ENCODE measurements around the gene ELL.
"Not testable (repeated sequence)": the region's sequence is repeated elsewhere in the genome, so short reads cannot be mapped to it uniquely, and the experiment has no call there.

Gene ELL

DNA sequence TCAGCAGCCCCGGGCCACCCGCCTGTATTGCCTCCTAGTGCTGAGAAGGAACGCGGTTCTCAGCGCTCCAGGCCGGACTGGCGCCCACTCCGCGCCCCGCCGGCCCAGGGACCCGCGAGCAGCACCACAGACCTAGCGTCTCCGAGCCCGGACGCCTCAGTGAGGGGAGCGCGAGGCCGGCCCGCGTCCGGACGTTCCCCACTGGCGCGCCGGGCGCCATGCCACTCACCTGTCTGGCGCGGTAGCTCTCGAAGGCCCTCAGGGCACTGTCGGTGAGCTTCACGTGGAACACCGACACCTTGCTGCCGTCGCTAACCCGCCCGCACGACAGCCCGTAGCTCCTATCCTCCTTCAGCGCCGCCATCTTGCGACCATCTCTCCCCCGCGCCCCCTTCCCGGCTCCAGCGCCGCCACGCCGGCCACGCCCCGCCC is at the start of gene ELL:
Gene ELL, minus strand, starts transcription at position 379 of the 432 bp plus-strand sequence. Its CDS starts 15 bp downstream, at position 364.
- no peak for DNase-seq (ENCODE audit: low spot score)

DNA sequence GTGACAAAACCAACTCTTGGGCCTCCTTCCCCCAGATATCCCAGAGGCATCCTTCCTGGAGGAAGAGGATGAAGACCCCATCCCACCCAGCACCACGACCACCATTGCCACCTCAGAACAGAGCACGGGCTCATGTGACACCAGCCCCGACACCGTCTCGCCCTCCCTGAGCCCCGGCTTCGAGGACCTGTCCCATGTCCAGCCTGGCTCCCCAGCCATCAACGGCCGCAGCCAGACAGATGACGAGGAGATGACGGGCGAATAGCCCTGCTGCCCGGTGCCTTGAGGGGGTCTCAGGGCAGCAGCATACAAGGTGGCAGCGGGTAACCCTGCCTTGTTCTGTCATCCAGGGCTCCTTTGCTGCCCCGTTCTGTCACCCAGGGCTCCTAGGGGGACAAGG is 46.5 kb upstream of the ELL start:
- DNase-seq (ENCODE audit: low spot score), result no peak

DNA sequence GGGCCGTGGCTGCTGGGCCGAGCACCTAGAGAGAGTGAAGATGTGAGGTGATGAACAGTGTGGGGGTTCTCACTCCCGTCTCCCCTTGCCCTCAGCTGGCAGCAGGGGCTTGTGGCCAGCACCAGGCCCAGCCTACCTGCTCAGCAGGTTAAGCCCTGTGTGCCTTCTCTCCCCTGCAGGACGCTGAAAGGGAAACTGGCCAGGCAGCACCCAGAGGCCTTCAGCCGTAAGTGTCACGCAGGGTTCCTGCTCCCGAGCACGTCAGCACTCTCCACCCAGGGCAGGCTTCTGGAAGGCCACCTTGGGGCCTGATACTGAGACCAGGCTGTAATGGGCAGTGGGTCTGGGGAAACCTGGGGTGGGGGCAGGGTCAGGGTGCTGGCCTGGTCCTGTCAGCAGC is 45.1 kb upstream of the ELL start:
- DNase-seq (ENCODE audit: low spot score), result no peak

DNA sequence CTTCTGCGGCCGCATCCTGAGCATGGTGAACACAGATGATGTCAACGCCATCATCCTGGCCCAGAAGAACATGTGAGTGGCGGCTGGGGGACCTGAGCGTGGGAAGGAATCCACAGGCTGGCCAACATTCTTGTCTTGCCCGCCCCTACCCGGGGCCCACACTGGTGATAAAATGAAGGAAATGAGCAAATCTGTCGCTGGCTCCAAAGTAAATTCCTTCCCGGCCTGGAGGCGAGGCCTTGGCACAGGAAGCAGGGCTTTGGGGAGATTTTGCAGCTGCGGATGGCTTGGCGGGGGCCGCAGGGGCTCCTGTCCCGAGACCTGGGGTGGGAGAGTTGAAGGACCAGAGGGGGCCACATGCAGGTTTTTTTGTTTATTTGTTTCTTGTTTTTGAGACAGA is 40.2 kb upstream of the ELL start:
- no peak for DNase-seq (ENCODE audit: low spot score)

DNA sequence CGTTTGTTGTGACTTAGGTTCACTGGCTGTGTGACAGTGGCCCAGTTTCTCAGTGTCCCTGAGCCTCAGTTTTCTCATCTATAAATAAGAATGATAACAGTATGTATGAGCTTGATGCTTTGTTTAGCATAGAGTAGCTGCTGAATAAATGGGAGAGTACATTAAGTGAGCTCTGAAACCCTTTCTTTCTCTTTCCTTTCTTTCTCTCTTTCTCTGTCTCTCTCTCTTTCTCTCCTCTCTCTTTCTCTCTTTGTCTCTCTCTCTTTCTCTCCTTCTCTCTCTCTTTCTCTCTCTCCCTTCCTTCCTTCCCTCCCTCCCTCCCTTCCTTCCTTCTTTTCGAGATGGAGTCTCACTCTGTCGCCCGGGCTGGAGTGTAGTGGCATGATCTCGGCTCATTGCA is 37.8 kb upstream of the ELL start:
- no peak for DNase-seq (ENCODE audit: low spot score)

DNA sequence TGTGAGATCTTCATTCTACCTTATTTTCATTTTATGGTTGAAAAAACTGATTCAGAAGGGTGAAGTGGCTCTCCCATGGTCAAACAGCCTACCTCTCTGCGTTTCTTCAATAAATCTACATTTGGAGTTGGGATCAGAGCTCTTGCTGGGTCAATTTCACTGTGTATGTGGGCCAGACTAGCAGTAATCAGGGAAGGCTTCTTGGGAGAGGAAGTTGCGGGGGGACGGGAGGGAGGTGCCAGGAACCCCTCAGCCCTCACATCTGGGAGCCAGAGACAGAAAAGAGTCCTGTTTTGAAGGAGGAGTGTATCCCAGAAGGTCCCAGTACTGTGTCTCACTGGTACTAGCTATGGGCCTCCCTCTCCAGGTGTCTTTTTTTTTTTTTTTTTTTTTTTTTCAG is 36.7 kb upstream of the ELL start:
- DNase-seq (ENCODE audit: low spot score), result no peak

DNA sequence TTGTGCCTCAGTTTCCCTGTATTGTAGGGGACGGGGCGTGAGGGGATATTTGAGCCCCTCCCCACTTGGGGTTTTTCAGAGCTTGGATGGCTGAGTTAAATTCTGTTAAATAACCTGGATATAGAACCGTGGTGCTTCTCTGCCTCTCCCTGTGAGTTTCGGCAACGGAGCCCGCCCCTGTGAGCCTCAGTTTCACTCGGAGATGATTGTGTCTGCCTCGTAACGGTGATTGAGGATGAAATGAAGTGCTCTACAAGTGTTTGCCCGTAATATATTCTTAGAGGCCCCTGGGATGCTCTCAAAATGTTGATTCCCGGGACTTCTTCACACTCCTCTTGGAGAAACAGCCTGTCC is 36.3 kb upstream of the ELL start:
- no peak for DNase-seq (ENCODE audit: low spot score)

DNA sequence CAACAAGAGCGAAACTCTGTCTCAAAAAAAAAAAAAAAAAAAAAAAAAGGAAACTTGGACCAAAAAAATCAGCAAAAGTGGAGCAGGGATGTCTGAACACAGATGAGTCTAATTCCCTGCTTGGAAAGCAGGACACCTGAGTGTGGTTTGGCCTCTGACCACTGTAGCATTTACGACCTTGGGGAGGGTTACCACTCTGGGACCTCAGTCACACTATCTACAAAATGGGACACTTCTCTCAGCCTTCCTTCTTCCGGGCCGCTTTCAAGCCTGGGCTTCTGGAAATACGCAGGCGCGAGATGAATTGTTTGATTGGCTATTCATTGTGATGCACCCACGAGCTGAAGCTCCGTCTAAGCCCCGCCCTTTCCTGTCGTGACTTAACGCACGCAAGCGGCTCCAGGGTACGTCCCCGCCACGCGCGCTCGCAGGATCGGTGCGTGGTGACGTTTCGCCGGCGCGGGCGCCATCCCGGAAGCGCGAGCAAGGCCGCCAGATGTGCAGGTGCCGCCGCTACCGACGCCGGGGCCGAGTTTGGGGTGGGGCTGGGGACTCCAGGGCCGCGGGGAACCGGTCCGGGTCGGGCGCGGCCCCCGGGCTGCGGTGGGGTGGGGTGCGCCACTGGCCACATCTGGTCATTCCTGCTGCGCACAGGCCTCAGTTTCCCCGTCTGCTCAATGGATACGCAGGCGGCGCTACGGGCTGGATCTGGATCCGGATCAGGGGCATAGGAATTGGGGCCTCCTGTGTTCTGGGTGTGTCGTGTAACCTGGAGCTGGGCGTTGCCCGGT is 35.7 kb upstream of the ELL start, which contains the start of gene KXD1:
Gene KXD1, plus strand, starts transcription at position 460 of the 791 bp plus-strand sequence. CDS start 4,187 bp downstream, outside the sequence.
- DNase-seq (ENCODE audit: low spot score), result peak; percentile 99

DNA sequence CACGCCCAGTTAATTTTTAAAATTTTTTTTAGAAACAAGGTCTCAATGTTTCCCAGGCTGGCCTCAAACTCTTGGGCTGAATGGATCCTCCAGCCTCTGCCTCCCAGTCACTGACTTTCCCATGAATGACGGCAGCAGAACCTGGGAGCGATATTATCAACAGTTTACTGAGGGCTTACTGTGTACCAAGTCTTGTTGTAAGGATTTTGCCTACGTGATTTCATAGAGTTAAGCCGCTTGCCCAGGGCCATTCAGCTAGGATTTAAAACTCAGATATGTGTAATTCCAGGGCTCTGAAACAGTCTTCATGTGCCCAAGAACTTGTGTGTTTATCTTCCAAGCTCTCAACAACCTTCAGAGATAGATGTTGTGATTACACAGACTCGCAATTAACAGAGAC is 29.8 kb upstream of the ELL start:
- DNase-seq (ENCODE audit: low spot score), result no peak

DNA sequence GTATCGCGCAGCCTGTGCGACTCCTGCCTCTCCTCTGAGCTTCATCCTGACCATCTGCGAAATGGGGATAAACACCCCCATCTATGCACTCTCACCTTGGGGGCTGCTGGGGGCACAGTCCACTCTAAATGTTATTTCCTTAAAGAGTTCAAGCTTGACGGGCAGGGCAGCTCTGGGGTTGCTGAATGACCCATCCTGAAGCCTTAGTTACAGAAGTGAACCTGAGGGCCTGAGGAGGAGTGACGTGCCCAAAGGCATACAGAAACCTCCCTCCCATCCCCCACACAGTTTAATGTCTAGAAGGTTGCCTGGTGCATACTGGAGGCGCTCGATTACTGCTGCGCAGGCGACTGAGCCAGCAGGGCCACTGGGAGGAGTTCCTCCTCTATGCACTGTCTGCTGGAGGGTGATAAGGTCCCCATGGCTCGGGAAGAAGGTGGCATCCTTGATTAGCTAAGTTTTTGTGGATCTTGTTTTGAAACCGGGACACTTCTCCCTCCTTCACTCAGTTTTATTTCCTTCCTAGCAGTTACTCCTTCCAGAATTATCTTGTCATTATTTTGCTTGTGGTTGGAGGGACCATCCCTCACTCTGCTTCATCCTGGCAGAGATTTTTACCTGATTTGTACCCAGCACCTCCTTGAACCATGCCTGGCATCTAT is 22.1 kb upstream of the ELL start:
- DNase-seq (ENCODE audit: low spot score), result peak; percentile 89

DNA sequence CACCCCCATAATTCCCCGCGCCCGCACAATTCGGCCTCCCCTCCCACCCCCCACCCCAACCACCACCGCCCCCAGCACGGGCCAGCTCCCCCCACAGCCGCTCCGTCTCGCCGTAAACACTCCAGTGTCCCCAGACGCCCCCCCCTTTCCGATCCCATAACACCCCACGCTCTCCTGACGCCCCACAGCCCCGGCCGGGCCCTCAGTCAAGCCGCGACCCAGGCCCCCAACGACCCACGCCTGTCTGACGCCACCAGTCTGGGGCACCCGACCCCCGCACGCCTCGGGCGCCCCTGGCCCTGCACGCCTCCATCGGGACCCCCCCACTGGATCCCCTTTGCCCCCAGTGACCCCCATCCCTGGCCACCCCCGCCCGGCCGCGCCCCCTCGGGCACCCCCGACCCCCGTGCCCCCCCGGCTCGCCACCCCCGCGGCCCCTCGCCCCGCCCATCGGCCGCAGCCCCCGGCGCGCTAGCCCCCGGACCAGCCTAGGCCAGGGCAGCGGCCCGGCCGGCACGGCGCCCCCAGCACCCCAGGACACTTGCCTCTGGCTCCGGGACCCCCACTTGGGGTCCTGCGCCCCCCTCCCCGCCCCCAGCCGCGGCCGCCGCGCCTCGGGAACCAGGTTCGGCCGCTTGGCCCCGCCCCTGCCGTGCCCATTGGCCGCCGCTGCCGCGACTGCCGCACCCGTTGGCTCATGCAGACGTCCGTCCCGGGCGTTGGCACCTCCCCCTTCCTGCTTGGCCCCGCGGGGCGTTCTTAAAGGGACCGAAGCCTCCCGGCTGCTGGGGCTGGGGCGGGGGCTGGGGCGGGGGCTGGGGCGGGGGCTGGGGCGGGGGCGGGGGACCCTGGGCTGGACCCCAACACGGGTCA is 21.3 kb upstream of the ELL start, which contains the start of gene FKBP8:
Gene FKBP8, minus strand, starts transcription at position 633 of the 873 bp plus-strand sequence. CDS start 1,603 bp downstream, outside the sequence.
- DNase-seq (ENCODE audit: low spot score), result peak; percentile 93

DNA sequence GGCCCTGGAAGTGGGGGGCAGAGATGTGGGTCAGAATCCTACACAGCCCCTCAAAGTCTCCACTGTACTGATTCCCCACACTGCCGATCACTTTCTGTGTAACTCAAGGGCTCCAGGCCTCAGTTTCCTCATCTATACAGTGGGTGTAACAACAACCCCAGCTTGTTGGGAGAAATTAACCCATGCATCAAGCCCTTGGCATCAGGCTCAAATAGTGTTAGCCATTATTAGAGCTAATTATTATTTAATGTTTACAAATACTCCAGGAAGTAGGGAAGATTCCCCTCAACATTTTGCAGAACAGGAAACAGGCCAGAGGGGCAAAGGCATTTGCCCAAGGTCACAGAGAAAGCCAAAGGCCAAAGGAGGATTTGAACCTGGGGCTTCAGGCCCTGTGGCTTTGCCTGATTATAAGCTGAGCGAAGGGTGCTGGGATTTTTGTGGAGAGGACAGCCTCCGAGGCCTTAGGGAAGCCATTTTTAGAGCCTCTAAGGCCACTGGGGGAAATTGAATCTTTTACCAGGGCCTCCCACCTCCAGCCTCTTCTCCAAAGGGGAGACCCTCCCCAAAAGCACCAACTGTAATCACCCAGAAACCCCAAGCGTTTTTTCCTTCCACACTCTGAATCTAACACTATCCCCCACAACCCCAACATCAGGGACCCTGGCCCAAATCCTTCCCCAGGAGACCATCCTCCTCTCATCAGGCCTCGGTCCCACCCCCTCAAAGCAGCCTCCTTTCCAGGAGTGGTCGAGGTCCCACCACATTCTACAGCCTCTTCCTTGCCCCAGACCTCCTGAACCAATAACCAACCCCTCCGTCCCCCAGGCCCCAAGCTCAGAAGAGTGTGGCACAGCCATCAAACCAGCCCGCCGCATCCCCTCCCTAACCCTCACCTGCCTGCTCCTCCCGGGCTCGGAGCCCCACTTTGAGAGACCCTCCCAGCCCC is 20.4 kb upstream of the ELL start:
- no peak for DNase-seq (ENCODE audit: low spot score)

DNA sequence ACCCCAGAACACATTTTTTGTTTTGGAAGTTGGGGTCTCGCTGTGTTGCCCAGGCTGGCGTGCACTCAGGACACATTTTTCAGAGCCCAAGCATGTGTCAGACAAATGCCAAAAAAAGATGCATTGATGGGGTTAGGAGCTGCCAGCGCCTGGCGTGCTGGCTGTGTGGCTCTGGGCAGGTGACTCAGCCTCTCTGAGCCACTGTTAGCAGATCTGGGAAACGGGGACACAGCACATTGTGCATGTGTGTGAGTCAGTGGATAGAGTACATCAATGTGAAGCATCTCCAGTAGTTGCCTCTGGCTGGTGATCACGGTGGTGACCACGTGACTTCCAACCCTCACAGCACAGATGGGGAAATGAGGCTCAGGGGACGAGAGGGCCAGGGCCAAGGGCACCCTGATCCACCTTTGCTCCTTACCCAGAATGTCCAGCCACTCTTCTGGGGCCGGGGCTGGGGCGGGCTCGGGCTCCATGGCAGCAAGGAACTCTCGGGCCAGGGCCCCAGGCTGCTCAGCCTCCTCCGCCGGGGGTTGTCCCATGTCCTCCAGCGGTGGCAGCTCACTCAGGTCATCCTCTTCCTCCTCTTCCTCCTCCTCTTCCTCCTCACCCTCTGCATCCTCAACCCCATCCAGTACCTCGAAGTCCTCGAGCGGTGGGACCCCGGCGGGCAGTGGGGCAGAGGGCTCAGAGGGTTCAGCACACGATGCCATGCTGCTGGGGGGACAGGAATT is 19.6 kb upstream of the ELL start:
- peak; percentile 25 for DNase-seq (ENCODE audit: low spot score)

DNA sequence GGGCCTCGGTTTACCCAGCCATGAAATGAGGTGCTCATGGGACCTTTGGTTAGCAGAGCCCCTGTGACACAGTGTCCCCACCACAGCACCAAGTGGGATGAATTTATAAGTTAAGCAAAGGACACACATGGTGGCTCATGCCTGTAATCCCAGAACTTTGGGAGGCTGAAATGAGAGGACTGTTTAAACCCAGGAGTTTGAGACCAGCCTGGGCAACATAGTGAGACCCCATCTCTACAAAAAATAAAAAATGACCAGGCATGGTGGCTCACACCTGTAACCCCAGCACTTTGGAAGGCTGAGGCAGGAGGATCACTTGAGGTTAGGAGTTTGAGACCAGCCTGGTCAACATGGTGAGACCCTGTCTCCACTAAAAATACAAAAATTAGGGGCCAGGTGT is 18.3 kb upstream of the ELL start:
- not testable (repeated sequence) for DNase-seq (ENCODE audit: low spot score)

DNA sequence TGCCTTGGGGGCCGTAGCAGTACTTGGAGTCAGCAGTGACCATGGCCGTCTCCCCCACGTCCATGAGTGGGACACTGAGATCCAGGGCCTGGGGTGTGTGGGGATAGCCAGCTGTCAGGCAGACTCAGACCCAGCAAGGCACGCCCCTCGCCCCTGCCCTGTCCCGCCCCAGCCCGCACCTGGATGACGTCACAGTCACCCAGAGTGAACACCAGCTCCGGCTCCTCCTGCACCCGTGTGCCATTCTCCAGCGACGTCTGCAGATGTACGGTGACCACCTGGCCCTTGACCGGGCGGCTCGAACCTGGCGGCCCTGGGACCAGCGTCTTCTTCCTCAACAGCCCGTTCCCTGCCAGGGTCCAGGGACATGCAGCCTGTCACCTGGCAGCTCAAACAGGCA is 17.5 kb upstream of the ELL start:
- no peak for DNase-seq (ENCODE audit: low spot score)

DNA sequence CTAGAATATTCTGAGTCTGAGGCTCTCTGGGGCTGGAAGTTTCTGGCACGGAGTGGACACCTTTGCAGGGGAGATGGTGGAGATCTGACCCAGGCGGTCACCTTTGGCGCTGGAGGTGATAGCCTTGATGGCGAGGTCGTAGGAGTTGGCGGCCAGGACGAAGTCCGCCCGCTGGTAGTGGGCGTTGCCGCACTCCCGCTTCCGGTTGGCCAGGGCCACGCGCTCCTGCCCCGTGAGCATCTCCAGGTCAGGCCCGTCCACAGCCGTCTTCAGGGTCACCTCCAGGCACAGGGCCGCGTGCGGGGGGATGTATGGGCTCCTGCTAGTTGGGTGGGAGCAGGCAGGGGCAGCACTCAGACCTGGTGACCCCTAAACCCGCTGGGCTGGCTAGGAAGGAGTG is 16.2 kb upstream of the ELL start:
- DNase-seq (ENCODE audit: low spot score), result no peak

DNA sequence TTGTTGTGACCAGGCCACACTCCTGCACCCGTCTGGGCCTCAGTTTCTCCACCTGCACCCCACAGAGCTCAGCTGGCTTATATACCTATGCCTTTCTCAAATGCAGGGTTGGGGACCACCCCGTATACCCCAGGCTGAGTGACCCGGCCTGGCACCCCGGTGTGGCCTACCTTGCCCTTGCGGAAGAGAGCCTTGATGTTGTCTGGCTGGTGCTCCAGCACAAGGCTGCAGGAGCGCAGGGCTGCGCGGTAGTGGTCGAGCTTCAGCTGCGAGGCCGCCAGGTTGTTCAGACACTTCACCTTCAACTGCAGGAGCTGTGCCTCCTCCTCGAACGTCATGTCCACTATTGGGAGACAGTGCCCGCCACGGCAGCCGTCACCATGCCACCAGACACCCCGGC is 15.6 kb upstream of the ELL start:
- no peak for DNase-seq (ENCODE audit: low spot score)

DNA sequence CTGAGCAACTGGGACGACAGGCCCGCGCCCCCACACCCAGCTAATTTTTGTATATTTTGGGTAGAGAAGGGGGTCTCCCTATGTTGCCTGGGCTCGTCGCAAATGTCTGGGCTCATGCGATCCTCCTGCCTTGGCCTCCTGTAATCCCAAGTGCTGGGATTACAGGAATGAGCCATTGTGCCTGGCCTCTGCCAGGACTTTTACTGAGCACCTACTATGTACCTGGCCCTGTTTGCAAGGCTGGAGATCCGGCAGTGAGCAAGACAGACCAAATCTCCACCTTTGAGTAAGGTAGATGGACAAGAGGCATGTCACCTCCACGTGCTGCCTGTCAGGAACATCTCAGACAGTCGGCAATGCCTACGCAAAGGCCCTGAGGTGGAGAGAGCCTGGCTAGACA is 14.6 kb upstream of the ELL start:
- DNase-seq (ENCODE audit: low spot score), result no peak

DNA sequence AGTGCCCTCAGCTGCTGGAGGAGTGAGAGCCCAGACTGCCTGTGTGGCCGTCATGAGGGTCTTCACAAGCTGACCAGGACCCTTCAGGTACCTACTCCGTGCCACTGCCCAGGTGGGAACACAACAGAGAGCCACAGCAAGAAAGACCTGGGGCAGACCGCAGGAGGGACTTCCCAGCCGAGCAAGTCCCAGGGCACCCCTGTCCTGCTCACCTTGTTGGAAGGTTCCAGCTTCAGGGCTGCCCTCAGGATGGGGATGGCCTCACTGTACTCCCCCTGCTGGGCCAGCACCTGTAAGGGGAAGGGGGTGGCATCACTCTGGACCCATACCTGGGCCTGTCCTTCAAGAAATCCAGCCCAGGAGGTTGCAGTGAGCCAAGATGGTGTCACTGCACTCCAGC is 11.2 kb upstream of the ELL start:
- no peak for DNase-seq (ENCODE audit: low spot score)

DNA sequence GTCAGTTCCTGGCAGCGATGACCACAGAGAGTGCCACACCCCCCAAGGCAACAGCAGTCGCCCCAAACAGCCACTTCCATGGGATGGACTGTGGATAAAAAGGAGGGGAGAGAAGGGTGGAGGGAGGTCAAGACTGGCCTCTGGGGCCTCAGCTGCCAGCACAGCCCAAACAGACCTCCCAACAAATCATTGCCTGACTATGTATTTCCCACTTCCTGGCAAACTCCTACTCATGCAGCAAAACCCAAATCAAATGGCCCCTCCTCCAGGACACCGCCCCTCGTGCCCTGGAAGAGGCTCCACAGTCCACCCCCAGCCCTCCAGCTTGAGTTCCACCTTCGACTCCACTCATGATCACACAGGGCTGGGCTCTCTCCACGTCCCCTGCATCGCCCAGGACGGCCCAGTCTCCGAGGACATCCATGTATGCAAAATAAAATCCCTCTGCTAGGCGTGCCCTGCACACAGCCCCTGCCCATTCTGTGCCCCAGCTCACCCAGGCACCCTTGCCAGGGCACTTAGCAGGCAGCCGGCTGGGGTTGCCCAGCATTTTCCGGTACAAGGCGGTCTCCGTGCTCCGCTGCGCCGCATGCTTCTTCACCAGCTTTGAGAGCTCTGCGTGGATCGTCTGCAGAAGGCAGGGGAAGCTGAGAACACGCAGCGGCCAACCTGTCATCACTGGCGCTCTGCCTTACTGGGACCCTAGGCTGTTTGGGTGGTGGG is 10.5 kb upstream of the ELL start:
- no peak for DNase-seq (ENCODE audit: low spot score)

Data from CD4-positive, alpha-beta T cell treated with Interleukin-2 at 100 ng/mL for 4 hours (primary cell).